DMS53 treated with DMSO at 0.1 percent for 48 hours (cell line): ENCODE results near the gene ANXA11.
"Not testable (repeated sequence)": the region's sequence is repeated elsewhere in the genome, so short reads cannot be mapped to it uniquely, and the experiment has no call there.

Source experiments
- DNase-seq: peaks from one replicate; lab custom pipeline; 2025; ENCODE audit not compliant: unreplicated experiment; lab: John Stamatoyannopoulos, UW

ANXA11 gene

DNA sequence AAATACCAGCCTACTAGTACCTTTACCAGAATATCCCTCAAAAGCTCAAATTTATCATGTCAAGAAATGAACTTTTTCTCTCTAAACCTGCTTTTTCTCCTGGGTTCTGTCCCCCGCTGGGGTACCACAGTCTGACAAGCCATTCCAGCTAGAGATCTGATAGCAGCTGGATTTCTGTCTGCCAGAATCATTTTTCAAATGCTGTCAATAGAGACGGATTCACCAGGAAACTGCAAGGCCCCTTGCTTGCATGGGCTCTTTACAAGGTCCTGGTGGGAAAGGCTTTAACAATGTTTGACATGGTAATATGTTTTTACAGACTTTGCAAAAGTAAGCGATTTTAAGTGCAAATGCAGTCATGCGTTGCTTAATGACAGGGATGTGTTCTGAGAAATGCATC is 4.9 kb upstream of the ANXA11 start:
- no peak for DNase-seq

DNA sequence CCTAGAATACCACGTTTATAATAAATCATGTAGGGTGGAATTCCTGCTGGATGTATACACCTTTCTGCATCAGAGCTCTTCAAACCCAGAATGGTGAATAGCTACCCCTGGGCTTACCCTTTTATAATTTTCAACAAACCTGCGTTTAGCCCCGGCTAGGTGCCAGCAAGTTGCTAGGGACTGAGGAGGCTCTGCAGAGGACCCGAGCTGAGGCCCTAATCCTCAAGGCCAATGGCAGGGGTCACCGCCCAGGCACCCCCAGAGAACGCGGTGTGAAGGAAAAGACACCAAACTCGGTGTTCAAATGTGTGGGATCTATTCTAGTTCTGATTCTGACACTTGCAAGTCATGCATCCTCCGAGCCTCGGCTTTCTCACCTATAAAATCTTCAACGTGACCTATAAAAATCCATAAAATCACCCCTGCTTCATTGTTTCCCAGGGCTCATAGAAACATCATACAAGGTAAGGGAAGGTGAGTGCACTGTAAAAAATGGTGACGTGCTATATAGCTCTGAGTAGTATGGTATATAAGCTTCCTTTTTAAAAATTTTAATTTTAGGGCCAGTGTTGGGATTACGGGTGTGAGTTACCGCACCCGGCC is 2.5 kb upstream of the ANXA11 start:
- peak; percentile 57 for DNase-seq

DNA sequence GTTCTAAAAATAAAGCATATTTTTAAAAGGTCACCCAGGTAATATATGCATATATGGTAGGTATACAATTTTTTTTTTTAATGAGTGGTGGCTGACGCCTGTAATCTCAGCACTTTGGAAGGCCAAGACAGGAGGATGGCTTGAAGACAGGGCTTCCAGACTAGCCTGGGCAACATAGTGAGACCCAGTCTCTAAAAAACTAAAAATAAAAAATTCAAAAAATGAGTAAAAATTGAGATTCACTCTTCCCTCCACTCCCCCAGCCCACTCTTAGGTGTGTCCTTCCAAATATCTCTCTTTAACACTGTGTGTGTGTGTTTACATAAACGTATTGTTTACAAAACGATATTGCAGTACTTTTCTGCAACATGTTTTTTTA is 929 bp upstream of the ANXA11 start:
- no peak for DNase-seq

DNA sequence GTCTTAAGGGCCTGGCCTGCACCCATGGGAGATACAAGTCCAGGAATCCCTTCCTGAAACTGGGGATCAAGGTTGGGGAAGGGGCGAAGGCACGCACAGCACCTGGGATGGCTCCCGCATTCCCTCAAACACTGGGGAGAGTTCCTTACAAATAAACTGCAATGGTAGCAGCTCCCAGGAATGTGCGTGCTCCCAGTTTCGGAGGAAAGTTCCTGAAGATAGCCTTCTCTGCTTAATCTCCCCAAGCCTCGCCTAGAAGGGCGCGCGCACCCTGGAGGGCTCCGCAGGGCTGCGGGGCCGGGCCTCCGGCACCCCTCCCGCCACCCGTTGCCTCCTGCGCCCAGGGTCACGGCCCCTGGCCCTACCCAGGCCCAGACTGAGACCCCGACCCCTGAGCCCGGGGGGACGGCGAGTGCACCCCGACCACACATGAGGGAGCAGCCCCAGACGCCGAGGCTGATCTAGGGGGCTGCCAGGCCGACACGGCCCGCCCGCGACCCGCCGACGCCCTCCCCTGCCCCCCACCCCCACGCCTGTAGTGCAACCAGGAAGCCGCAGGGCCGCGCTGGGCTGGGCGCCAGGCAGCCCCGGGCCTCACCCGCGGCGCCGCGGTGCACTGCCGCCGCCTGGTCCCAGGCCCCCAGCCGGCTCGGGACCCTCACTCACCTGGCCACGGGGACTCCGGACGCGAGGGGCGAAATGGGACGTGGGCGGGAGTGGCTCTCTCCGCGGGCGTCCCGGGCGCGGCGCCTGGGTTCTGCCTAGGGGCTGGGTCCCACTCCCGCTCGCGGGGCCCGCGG is 460 bp downstream of the ANXA11 start:
- DNase-seq, result no peak

DNA sequence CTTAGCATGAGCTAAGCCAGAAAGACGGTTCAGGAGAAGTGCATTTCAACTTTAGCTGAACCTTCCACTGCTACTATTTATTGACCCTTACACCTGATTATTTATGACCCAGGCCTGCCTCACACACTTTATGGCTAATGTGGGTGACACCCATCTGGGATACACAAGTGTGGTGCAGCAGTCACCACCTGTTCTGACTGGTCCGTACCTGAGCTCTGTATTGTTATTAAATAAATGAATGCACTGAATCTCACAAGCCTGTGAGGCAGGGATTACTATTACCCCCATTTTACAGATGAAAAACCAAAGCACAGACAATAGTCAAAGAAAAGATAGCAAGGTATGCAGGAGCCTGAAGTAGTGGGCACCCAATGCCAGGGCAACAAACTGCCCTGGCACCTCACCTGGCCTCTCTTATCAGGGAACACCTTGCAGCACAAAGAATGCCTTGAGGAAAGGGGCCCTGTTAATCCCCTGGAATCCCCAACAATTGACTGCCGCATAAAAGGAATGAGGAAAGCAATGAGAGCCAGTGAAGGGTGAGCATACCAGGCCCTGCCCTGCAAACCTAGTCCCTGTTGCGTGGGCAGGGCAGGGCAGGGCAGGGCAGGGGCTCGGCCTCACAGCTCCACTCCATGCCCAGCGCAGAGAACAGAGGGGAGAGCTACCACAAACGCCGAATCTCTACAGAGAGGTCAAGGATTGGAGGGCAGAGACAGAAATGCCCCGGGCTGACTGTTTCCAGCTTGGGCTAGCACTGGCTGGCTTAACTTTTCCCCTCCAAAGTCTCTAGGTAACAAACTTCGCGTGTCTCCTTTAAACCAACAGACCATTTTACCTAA is 1.3 kb downstream of the ANXA11 start:
- no peak for DNase-seq

DNA sequence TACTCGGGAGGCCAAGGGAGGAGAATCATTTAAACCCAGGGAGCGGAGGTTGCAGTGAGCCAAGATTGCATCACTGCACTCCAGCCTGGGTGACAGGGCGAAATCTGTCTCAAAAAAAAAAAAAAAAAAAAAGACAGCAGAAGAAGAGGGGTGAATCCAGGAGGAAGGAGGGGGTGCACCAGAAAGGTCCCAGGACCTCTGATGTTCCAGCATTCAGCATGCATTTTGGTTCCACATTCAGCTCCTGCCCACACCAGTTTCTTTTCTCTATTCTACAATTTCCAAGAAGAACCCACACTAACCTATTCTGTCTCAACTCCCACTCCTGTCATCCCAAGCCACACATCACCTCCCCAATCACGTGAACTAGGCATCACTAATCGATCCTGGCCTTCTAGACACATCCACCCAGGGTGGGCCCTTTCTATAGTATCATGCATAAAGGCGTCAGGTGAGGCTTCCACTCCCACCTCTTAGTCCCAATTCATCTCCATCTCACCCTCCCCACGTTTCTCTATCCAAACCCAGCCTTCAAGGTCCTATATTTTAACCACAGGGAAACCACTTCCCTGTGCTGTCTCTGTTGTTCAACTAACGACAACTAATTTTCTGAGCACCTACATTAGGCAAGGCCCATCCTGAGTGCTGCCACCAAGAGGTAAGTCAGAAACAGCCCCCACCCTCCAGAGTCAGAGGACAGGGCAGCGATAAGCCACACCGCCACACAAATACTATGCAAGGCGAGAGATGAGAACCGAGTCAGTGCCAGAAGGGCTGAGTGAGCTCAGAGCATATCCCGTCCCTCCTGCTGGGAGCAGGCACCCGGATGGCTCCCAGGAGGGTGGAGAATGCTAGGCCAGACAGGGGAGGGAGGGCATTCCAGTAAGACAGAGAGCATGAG is 2.2 kb downstream of the ANXA11 start:
- DNase-seq, result no peak

DNA sequence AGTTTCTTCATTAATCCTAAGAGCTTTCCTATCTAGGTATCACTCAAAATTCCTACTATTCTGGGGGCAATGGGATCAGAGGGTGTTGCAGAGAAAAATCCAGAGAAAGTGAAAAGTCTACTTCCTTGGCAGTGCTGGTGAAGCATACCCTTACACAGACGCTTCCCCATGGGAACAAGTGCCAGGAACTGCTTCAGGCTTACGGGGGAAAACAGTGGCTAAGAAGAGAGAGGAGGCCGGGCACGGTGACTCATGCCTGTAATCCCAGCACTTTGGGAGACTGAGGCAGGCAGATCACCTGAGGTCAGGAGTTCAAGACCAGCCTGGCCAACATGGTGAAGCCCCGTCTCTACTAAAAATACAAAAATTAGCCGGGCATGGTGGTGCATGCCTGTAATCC is 2.8 kb downstream of the ANXA11 start:
- DNase-seq, result not testable (repeated sequence)

DNA sequence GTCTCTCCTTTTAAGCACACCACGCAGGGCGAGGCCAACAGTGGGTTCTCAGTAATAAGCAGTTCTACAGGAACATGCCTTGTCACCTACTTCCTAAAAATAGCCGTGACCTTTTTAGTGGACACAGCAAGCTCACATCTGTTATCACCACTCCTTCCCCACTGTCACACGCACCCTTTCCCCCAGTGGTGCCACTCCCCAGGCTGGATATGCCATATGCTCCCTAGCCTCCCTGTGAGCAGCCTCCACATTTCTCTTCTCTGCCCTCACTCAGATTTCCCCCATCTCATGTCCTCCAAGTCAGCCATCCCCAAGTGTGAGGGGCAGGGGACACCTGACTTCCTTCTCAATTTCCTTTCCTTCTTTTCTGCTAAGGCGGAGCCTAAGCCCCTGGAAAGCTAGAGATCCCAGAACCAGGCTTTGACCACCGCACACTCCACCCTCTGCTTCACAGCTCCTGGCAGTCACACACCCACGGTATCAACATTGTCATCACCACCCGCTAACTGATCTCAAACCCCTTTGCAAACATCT is 3.7 kb downstream of the ANXA11 start:
- no peak for DNase-seq

DNA sequence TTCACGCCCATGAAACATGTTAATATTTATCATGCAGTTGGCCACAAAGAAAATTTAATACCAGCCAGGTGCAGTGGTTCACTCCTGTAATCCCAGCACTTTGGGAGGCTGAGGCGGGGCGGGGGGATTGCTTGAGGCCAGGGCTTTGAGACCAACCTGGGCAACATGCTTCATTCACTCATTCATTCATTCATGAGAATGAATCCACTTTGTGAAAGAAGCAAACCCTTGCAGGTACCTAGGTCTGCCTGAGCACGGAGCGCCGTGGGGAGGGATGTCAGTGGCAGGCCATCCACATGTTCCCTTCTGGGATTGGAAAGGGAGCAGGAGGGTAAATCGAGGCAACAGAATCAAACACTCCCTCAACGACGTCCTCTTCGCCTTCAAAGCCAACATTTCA is 4.7 kb downstream of the ANXA11 start:
- no peak for DNase-seq

DNA sequence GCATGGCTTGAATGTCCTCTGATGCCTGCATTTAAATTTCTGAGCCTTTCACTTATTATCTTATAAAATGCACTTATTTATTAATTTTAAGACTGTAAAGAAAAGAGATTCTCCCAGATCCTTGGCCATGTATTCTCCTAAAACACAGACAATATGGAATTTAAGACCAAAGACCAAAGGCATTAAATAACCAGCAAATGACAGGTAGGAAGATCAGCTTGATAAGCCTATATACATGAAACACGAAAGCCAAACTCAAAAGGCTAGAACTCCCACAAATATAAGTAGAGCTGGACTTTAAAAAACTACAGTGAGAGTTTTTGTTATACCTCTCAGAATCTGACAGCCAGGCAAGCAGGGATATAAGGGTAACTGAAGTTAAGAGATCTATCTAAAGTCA is 5.1 kb downstream of the ANXA11 start:
- no peak for DNase-seq

DNA sequence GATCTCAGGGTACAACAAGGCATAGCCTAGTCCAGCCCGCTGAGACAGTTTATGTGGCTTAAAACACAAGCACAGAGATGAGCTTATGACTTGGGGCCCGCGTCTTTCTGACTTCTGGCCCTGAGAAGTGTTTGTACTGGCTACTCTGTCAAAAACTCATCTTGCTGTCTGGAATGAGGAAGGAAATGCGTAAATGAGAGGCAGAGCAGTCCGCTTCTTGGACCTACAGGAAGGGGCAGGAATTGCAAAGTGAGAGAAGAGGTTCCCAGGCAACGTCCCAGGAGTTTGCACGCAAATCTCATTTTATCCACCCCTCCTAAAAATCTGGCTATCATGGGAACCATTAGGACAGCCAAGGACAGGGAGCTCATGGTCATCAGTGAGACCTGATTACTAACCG is 5.5 kb downstream of the ANXA11 start:
- DNase-seq, result no peak

DNA sequence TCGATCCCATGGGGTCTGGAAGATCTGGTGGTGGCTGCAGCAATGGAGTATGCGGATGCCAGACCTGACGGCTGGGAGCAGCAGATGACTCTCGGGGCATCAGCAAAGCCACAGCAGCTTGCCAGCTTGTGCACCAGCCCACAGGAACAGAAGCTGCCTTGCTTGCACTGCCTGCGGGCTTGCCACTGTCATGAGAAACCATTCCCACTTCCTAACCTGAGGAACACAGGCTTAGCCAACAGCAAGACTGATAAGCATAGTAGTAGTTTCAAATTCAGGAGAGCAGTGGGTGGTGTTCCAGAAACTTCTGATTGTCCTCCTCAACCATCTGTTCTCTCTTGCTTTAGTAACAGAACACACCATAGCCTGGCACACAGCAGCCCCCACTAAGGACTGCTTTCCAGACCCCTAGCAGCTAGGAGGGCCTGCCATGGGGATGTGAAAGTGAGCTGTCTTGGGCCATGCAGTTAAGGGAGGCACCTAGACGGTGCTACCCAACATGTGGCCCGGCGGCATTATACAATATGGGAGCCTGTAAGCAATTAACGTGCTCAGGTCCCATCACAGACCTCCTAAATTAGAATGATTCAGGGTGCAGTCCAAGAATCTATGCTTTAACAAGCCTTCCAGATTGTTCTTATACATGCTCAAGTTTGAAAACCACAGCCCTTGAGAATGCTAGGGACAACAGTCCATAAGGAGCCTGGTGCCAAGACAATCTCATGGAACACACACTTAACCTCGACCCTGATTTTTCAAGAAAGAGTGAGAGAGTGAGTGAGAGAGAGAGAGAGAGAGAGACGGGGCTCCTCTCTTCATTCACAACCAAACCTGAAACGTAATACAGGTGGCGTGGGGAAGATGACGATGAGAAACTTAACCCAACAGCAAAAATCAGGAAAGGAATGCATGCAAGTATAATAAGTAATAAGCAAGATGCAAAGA is 7.1 kb downstream of the ANXA11 start:
- no peak for DNase-seq

DNA sequence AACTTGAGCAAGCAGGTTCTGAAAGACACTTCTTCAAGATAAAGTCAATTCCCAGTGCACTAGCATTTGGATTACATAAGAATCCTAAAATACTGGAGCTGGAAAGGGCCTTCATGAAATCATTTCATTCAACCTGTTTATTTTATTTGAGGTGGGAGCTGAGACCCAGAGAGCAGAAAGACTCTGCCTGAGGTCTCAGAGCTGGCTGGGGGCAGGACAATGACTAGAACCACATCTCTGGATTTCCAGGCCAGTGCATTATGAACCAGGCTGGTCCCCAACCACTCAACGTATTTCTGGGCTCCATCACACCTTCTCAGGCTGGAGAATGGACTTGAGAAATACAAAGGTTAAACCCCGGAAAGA is 8.4 kb downstream of the ANXA11 start:
- DNase-seq, result no peak

DNA sequence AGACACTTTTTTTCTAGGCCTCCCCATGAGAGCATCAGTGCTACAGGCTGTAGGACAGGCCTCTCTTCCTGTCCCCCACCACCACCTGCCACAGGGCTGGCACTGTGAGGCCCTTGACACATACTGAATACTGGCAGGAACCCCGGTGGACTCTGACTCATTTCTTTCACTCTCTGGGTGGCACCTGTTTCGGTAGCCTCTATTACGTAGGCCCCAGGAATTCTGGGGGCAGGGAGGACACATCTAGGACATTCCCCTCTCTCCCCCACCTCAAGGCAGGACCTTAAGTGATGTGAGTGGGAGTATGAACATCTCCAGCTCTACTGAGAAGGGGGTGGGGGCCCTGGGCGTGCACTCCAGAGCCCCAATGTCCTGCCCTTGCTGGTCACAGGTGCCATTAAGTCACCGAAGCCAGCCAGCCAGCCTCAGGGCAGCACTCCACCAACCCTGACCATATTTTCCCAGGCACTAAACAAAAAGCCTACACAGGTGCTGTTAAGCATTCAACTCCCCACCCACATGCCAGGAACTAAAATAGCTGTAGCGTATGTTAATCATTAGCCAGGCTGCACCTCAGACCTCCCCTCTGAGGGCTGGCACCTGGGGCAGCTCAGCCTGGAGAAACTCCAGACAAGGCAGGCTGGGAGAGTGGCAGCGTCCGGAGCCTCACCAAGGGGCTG is 8.9 kb downstream of the ANXA11 start:
- peak; percentile 96 for DNase-seq

DNA sequence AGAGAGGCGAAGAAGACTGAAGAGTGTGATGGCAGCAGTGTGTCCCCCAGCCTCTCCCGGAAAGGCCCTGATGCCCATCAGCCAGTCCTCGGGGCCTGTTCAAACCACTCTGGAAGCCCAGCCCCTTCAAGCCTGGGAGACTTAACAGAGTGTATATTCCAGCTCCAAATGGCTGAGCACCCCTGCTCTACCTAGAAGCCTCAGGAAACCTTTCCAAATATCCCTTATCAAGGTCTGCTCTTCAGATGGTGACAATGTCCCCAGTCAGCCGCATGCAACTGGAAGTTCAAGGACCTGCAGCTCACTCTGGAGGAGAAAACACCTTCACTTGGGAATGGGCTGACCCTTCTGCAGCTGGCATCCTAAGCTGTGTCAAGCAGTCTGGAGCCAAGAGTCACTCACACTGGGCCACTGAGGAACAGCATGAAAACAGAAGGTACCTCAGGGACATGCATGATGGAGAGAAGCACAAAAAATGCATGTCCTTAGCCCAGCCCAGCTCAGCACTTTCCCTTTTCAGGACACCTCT is 10.2 kb downstream of the ANXA11 start:
- no peak for DNase-seq

DNA sequence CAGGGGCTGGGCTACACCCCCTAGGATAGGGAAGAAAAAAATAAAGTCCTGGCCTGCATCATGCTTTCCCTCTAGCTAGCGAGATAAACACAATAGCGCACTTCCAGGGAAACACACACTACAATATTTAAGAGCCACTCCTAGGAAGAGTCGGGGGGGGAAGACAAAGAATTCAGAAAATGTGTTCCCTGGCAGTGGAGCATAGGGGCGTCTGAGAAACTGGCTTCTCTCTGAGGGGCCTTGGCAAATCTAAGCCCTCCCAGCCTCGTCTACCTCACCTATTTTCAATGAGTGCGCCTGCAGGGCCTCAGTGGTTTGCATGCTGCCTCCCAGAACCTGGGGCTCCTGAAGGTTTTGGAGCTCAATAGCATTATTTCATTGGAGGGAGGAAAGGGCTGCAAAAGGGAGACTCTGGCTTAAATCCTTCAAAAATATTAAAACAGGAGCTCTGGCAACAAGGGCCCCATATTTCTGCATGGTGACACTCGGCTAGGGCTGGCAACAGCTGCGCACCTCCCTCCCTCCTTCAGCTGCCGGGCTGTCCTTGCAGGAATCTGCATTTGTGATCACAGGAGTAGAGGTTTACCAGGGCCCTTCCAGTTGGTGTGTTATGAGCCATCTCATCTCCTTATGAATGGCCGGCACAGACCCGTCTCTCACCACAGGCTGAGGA is 10.8 kb downstream of the ANXA11 start:
- DNase-seq, result no peak

DNA sequence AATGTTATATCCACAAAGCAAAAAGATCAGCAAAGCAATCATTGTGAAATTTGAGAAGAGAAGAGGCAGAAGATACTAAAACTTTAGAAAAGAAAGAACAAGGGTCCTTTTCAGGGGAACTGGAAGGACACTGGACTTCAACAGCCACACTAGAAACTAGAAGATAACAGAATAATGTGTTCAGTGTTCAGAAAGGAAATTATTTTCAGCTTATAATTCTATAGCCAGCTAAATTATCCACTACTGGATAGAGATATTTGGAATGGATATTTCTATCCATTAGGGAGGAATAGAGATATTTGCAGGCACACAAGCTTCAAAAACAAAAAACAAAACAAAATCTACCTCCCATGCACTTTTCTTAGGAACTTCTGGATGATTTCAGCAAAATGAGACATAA is 12.8 kb downstream of the ANXA11 start:
- no peak for DNase-seq

DNA sequence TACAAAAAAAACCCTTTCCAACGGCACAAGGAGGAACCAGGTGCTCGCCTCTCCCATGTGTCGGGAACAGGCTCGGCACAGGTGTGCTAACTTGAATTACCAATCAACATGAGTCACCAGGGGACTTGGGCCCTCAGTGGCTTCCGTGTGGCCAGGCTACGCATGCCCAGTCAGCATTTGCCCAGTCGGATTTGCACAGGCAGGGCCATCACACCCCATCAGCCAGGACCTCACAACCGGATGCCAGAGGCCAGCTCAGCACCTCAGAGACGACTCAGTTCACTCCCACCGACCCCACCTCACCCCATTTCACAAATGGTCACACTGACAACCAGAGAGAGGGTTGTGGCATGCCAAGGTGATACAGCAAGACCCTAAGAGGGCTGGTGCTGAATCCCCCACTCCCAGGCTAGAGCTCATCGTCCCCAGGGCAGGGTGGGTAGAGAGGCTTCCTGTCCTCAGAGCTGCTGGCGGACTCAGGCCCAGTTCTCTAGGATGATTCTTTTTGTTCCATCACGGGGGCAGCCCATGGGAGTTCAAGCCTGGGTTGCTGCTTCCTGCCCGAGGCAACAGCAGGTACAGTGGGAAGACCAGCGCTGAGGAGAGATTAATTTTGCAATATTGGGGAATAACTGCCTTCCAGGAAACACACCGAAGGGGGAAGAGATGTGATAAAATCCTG is 13.6 kb downstream of the ANXA11 start:
- DNase-seq, result peak; percentile 96
